Muscle of arm (tissue), 12 donors: ENCODE data around the gene KCNMA1. TPM values are rescaled to one million over a fixed set of nuclear protein-coding genes. Genes with fewer than 3 reads are reported as not detected.
"Not testable (repeated sequence)": the region's sequence is repeated elsewhere in the genome, so short reads cannot be mapped to it uniquely, and the experiment has no call there.

ENCODE experiments used
- DNase-seq: peaks from one replicate; pipeline ENCODE4 v3.0.0-alpha.2; 2013
- polyA plus RNA-seq, 12 donors: library from polyadenylated mRNA; unstranded; fragments of 120-200 nt; gene quantifications; one replicate each; pipeline ENCODE4 v1.2.1, GENCODE V29; 2013; ENCODE audit not compliant: insufficient read length in 12 of 12

Gene KCNMA1
- polyA plus RNA-seq, 12 donors, result 12.3 to 20.1 (median 16.4) TPM; not detected in 1

GRCh38 chr10:77537071-77537470, 100.5 kb downstream of the KCNMA1 start:
- no peak for DNase-seq

- DNase-seq, result no peak
Observed at GRCh38 chr10:77533887-77534278, 103.7 kb downstream of the KCNMA1 start.

- no peak for DNase-seq
Observed at GRCh38 chr10:77533146-77533886, 104.3 kb downstream of the KCNMA1 start.

- DNase-seq, result no peak
Observed at GRCh38 chr10:77532068-77532467, 105.5 kb downstream of the KCNMA1 start.

GRCh38 chr10:77531441-77532001, 106.1 kb downstream of the KCNMA1 start:
- no peak for DNase-seq

- no peak for DNase-seq
Observed at GRCh38 chr10:77530011-77530410, 107.6 kb downstream of the KCNMA1 start.

GRCh38 chr10:77529050-77529576, 108.5 kb downstream of the KCNMA1 start:
- no peak for DNase-seq

- no peak for DNase-seq
Observed at GRCh38 chr10:77527839-77528238, 109.8 kb downstream of the KCNMA1 start.

- DNase-seq, result no peak
Observed at GRCh38 chr10:77526868-77527617, 110.6 kb downstream of the KCNMA1 start.

GRCh38 chr10:77524281-77524711, 113.3 kb downstream of the KCNMA1 start:
- peak; percentile 83 for DNase-seq

GRCh38 chr10:77522268-77522809, 115.3 kb downstream of the KCNMA1 start:
- DNase-seq, result no peak

- DNase-seq, result no peak
Observed at GRCh38 chr10:77520995-77521394, 116.6 kb downstream of the KCNMA1 start.

- DNase-seq, result no peak
Observed at GRCh38 chr10:77520290-77520689, 117.3 kb downstream of the KCNMA1 start.

GRCh38 chr10:77519791-77520190, 117.8 kb downstream of the KCNMA1 start:
- DNase-seq, result not testable (repeated sequence)

GRCh38 chr10:77518910-77519274, 118.7 kb downstream of the KCNMA1 start:
- no peak for DNase-seq

GRCh38 chr10:77518241-77518909, 119.2 kb downstream of the KCNMA1 start:
- DNase-seq, result no peak

GRCh38 chr10:77516575-77516974, 121.0 kb downstream of the KCNMA1 start:
- DNase-seq, result no peak

GRCh38 chr10:77514870-77515269, 122.7 kb downstream of the KCNMA1 start:
- no peak for DNase-seq

- DNase-seq, result peak; percentile 51
Observed at GRCh38 chr10:77513781-77514331, 123.8 kb downstream of the KCNMA1 start.

- DNase-seq, result no peak
Observed at GRCh38 chr10:77513220-77513619, 124.4 kb downstream of the KCNMA1 start.

GRCh38 chr10:77512219-77512578, 125.4 kb downstream of the KCNMA1 start:
- no peak for DNase-seq
